Activated T-helper 1 cell treated with anti-CD3 and anti-CD28 coated beads, Interleukin-2, amount 50 U/mL, for 16 hours (primary cell): ENCODE data around the gene FOXD4.
"Not testable (repeated sequence)": the region's sequence is repeated elsewhere in the genome, so short reads cannot be mapped to it uniquely, and the experiment has no call there.

Experiments
- DNase-seq, 2 donors: peaks; one replicate each; pipeline ENCODE4 v3.0.0-alpha.2; 2020; ENCODE audit warnings: low read depth in 1 of 2, low spot score in 1 of 2

The FOXD4 gene

DNA sequence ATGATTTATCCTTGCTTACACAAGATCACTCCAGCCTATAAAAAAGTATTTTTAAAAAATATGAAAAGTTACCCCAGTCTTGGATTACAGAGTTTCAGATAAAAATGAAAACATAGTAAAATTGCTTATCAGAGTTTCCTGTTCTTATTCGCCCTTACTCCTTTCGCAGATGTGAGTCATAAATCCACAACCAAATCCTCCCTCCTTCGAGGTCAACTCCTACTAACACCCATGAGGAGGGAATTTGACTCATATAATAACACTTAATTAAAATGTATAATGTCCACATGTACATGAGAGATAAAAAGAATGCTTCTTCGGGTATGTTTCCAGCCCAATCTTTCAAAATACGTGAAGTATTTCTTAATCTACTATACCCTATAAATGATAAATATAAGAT, 23.9 kb downstream of the FOXD4 start:
- DNase-seq = not testable (repeated sequence)

- DNase-seq = not testable (repeated sequence)
These were observed 24.3 kb downstream of the FOXD4 start for GRCh38 chr9:93909-94308.

- not testable (repeated sequence) for DNase-seq
These were observed 27.4 kb downstream of the FOXD4 start for GRCh38 chr9:90851-91250.

DNA sequence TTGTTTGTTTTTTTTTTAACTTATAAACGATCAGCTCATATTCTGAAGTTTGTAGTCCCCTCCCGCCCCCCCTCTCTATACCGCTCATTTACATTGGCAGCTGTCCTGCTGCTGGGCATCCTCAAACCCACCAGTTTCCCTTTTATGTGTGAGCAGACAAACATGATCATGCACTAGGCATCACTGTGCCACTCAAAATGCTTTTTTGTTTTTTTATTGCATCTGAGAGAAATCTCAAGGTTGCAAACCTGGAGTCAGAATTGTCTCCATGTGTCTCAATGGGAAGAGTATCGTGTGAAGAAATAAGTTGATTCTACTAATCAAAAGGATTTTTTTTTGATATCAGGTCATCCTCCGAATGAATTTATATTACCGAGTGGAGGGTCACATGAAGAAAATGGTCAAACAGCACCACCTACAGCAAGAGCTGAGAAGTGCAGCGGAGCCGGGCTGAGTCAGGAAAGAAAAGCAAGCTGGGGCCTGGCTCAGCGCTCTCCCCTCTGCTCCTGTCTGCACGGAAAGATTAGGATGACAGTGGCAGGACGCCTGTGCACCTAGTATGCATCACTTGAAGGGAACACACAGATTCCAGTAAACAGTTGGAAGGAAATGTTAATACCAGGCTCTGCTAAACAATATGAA, 29.7 kb downstream of the FOXD4 start:
- DNase-seq = not testable (repeated sequence)

GRCh38 chr9:87860-88259, 30.4 kb downstream of the FOXD4 start:
- DNase-seq = not testable (repeated sequence)

DNA sequence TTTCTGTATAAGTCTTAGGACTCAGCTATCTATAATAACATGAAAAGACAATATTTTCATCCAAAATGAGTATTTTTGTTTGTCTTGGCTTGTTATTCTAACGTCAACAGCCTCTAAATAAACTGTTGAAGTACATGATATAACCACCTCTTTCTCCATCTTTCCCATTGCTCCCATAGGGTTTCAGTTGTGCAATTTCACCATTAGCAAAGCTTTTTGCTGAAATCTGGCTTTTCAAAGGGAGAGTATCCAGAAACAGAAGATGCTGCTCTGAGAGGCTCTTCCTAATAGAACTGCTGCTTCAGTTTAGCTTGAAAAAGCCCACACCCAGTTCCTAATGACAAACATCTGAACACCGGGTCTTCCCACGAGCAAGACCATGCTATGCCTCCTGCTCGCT, 31.1 kb downstream of the FOXD4 start:
- not testable (repeated sequence) for DNase-seq

- not testable (repeated sequence) for DNase-seq
These were observed 31.5 kb downstream of the FOXD4 start for GRCh38 chr9:86697-87096.

- not testable (repeated sequence) for DNase-seq
These were observed 35.1 kb downstream of the FOXD4 start for GRCh38 chr9:82932-83689.

DNA sequence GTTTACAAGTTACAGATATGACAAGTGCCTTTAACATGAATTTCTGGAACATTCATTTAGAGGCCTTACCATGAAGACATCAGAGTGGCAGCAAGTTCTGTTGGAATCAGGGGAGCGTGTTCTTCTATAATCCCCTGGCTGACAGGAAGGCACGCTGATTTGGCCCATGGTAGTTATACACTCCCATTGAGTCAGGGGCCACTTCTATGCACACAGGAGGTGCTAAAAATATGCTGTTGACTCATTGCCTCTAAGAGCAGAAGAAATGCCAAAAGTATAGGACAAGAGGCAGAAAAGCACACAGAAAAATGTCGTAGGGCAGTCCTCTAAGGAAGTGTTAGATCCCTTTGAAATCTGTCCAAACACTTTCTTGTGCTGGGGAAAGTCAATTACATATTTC, 39.9 kb downstream of the FOXD4 start:
- not testable (repeated sequence) for DNase-seq

DNA sequence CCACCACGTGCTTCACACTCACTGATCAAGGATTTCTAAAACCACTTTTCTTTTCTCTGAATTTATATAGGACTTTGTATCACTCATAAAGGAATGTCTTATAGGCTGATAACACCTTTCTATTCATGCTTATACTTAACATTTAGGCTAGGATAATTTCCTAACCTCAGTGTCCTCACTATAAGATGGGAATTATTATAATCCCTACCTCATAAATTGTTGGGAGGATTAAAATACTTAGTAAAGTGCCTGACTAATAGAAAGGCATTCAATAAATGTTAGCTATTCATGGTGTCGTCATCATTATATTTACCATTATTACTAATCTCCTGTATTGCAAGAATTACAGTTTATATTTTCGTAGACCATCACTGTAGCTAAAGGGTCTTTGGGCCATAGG, 41.8 kb downstream of the FOXD4 start:
- not testable (repeated sequence) for DNase-seq

- not testable (repeated sequence) for DNase-seq
These were observed 44.2 kb downstream of the FOXD4 start for GRCh38 chr9:73900-74525.

DNA sequence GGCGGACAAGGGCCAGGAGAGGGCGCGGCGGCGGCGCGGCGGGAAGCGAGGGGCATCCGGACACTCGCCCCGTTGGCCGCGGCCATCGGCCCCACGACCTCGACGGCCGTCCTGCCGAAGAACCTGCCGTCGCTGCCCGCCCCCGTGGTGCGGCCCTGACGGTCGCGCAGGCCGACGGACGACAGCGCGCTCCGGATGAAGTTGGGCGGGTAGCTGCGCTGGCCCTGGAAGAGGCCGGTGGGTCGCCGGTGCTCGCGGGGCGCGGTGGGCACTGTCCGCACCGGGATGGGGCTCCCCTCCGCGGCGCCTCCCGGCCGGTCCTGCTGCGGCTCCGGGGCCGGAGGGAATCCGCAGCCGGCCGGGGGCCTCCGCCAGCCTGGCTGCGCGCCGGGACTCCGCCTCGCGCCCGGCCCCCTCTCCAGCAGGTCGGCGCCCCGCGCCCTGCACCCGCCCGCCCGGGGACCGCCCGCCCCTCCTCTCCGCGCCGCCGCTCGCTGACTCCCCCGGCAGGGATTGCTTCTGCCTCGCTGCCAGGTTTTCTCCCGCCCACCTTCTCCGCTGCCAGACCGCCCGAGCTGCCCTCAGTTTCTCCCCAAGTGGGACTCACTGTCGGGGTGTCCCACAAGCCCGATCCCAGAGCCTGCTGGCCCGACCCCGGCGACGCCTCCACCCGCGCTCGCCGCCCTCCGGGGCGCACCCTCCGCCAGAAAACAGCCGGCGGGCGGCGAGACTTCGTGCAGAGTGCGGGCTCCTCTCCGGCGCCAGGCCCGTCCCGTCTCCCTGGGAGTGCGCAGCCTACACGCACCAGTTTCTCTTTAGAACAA, 44.9 kb downstream of the FOXD4 start:
- DNase-seq = peak in 1 of 2 donors; percentile 4
